Measurements from ENCODE around the gene YWHAE. TPM values are rescaled to one million over a fixed set of nuclear protein-coding genes. Genes with fewer than 3 reads are reported as not detected.
"Not testable (repeated sequence)": the region's sequence is repeated elsewhere in the genome, so short reads cannot be mapped to it uniquely, and the experiment has no call there.

The YWHAE gene
- total RNA-seq, 2 donors from 2014 or later: 643 to 716 TPM

DNA sequence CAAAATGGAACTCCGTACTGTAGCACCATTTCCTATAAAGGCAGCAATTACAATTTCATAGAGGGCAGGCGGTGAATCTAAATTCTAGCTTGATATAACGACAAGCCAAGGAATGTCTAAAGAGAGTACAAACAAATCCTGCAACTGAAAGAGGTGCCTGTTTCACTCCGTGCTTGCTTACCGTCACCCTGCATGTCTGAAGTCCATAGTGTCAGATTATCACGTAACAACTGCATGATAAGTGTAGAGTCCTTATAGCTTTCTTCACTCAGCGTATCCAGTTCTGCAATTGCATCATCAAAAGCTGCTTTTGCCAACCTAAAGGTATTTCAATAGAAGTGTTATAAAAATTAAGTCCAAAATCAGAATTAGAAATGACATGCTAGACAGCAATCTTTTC lies 46.0 kb downstream of the YWHAE start:
- no peaks in the 10 kb centered on the region for H3K9me3 ChIP-seq
- intact Hi-C loops (cut with DNase I): no loop called here
- no peak overlapping the region for H3K4me3 ChIP-seq
- H3K27me3 ChIP-seq (replicated peaks; ENCODE audit: insufficient read depth): no peaks in the 10 kb centered on the region
- WGBS: 91% methylated on average over 7 of the region's 7 CpGs
- no peak overlapping the region for H3K27ac ChIP-seq
- TF ChIP-seq, protein P1, sequence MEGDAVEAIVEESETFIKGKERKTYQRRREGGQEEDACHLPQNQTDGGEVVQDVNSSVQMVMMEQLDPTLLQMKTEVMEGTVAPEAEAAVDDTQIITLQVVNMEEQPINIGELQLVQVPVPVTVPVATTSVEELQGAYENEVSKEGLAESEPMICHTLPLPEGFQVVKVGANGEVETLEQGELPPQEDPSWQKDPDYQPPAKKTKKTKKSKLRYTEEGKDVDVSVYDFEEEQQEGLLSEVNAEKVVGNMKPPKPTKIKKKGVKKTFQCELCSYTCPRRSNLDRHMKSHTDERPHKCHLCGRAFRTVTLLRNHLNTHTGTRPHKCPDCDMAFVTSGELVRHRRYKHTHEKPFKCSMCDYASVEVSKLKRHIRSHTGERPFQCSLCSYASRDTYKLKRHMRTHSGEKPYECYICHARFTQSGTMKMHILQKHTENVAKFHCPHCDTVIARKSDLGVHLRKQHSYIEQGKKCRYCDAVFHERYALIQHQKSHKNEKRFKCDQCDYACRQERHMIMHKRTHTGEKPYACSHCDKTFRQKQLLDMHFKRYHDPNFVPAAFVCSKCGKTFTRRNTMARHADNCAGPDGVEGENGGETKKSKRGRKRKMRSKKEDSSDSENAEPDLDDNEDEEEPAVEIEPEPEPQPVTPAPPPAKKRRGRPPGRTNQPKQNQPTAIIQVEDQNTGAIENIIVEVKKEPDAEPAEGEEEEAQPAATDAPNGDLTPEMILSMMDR (IDR thresholded peaks at IDR 0.05): no peak
- TF ChIP-seq POLR2A (IDR thresholded peaks at IDR 0.05) (no peak), POLR2AphosphoS5 (IDR thresholded peaks at IDR 0.05) (no peak)
- no peak for DNase-seq (ENCODE audit: low spot score)
- no peaks in the 10 kb centered on the region for H3K36me3 ChIP-seq
- H3K4me1 ChIP-seq (replicated peaks): no peaks in the 10 kb centered on the region

DNA sequence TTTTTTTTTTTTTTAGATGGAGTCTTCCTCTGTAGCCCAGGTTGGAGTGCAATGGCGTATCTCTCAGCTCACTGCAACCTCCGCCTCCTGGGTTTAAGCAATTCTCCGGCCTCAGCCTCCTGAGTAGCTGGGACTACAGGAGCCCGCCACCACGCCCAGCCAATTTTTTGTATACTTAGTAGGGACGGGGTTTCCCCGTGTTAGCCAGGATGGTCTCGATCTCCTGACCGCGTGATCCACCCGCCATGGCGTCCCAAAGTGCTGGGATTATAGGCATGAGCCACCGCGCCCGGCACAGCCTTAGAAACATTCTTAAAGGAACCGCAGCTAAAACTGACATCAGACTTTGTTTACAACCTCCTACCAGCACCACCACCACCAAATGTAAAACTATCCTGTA lies 47.5 kb downstream of the YWHAE start:
- DNase-seq (ENCODE audit: low spot score): not testable (repeated sequence)

DNA sequence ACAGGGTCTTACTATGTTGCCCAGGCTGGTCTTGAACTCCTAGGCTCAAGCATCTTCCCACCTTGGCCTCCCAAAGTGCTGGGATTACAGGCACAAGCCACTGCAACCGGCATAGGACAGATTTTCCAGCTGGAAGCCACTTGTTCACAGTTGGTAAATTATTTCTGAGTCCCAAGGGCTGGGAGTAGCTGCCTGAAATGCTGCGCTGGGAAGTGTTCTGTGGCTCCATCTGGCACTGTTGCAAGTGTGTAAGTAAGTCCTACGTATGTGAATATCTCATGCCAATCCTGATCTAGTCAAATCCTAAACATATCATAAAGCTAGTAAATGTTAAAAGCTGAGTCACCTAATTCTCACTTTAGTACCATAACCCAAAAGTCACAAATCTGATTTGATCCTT lies 48.1 kb downstream of the YWHAE start:
- H3K27ac ChIP-seq: no peak overlapping the region
- WGBS: 81% methylated on average over 3 of the region's 3 CpGs
- intact Hi-C loops (cut with DNase I): no loop called here

More for the DNA sequence above, 47.5 kb downstream of the YWHAE start:
- H3K9me3 ChIP-seq; H3K27ac ChIP-seq; H3K4me1 ChIP-seq (replicated peaks); H3K4me3 ChIP-seq; intact Hi-C loops (cut with DNase I); H3K27me3 ChIP-seq (replicated peaks; ENCODE audit: insufficient read depth); H3K36me3 ChIP-seq: not testable (repeated sequence)
- 92% methylated on average over 16 of the region's 16 CpGs for WGBS

DNA sequence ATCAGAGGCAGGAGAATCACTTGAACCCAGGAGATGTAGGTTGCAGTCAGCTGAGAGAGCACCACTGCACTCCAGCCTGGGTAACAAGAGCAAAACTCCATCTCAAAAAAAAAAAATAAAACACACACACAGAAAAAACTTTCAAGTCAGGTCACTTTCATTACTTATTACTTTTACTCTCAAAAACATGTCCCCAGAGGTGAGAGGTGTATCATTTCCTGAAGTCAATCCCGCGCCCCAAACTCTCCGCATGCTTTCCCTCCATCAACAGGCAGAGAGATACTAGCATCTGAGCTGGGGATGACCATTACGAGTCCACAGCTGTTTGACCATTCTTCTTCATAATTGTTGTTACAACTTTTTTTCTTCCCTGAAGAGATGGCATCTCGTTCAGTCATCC lies 48.7 kb downstream of the YWHAE start:
- 89% methylated on average over 5 of the region's 5 CpGs for WGBS
- Histone ChIP-seq H3K27ac (no peak overlapping the region), H3K4me1 (replicated peaks) (no peaks in the 10 kb centered on the region), H3K4me3 (no peak overlapping the region), H3K36me3 (no peaks in the 10 kb centered on the region), H3K9me3 (no peaks in the 10 kb centered on the region), H3K27me3 (replicated peaks; ENCODE audit: insufficient read depth) (no peaks in the 10 kb centered on the region)
- DNase-seq (ENCODE audit: low spot score): no peak
- intact Hi-C loops (cut with DNase I): no loop called here
- TF ChIP-seq POLR2AphosphoS5 (IDR thresholded peaks at IDR 0.05) (no peak), POLR2A (IDR thresholded peaks at IDR 0.05) (no peak)
- TF ChIP-seq, protein P1 (IDR thresholded peaks at IDR 0.05): no peak

More for the DNA sequence above, 48.1 kb downstream of the YWHAE start:
- Histone ChIP-seq H3K4me3 (no peak overlapping the region), H3K36me3 (no peaks in the 10 kb centered on the region), H3K27me3 (replicated peaks; ENCODE audit: insufficient read depth) (no peaks in the 10 kb centered on the region), H3K9me3 (no peaks in the 10 kb centered on the region), H3K4me1 (replicated peaks) (no peaks in the 10 kb centered on the region)
- TF ChIP-seq POLR2A (IDR thresholded peaks at IDR 0.05): no peak
- TF ChIP-seq, protein P1 (IDR thresholded peaks at IDR 0.05): no peak
- TF ChIP-seq POLR2AphosphoS5 (IDR thresholded peaks at IDR 0.05): no peak
- no peak for DNase-seq (ENCODE audit: low spot score)

DNA sequence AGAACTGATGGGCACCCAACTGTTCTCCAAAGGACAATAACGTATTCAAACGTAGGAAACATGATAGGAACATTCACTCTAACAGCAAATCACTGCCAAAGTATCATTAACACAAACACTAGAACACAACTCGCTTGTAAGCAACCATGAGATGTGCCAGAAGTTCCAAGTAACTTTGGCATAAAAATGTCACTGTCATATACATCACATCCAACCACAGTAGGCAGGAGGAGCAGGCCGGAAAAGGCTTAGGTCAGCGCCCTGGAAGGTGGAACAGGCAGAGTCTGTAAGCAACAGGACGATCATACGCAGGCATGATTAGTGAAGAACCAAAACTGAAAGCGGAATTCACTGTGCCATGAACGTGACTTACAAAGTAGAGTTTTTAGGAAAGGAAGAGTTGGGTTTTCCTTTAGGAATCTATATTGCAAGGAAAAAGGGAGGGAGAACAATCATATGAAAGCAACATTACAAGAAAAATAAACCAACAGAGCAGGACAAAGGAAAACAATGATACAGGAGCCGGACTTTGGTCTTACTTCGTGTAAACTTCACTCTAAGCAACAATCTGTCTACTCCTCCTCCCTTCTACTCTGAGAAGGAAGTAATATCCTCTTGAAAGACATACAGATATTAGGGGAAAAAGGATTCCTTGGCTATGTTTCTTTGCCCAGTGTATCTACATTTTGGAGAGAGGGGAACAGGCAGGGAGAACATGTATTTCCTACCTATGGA lies 52.3 kb downstream of the YWHAE start:
- Histone ChIP-seq H3K36me3 (no peaks in the 10 kb centered on the region), H3K4me3 (peak overlapping the region in 1 of 2 donors; percentile 14), H3K27ac (peak overlapping the region; percentile 63 to 76), H3K27me3 (replicated peaks; ENCODE audit: insufficient read depth) (no peaks in the 10 kb centered on the region), H3K4me1 (replicated peaks) (no peaks in the 10 kb centered on the region), H3K9me3 (no peaks in the 10 kb centered on the region)
- intact Hi-C loops (cut with DNase I): no loop called here
- TF ChIP-seq POLR2A (IDR thresholded peaks at IDR 0.05) (no peak), POLR2AphosphoS5 (IDR thresholded peaks at IDR 0.05) (peak; percentile 80)
- 20% methylated on average over 11 of the region's 11 CpGs for WGBS
- peak; percentile 58 for DNase-seq (ENCODE audit: low spot score)

DNA sequence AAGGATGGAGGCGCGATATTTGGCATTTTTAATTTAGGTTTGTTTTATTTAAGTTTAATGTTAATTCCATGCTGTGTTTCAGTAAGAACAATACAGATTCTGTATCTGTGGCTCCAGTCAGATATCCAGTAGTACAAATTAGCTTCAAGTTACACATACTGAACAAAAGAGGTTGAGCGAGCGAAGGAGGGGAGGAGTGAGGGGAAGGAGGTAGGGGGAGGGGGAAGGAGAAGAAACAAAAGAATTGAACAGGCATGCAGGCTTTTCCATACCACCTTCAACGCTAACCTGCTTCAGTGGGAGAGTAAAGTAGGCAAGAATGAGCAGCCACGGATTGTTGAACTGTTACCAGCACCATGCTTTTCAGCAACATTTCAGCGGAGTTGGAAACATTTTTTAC lies 55.5 kb downstream of the YWHAE start:
- Histone ChIP-seq H3K27ac (no peak overlapping the region), H3K27me3 (replicated peaks; ENCODE audit: insufficient read depth) (no peaks in the 10 kb centered on the region), H3K4me3 (no peak overlapping the region), H3K4me1 (replicated peaks) (no peaks in the 10 kb centered on the region), H3K36me3 (no peaks in the 10 kb centered on the region), H3K9me3 (no peaks in the 10 kb centered on the region)
- no peak for TF ChIP-seq POLR2A (IDR thresholded peaks at IDR 0.05)
- TF ChIP-seq, protein P1 (IDR thresholded peaks at IDR 0.05): no peak
- no peak for TF ChIP-seq POLR2AphosphoS5 (IDR thresholded peaks at IDR 0.05)
- WGBS: 70% methylated on average over 7 of the region's 7 CpGs
- intact Hi-C loops (cut with DNase I): no loop called here
- no peak for DNase-seq (ENCODE audit: low spot score)
